HG02938 (cell line): Measurements from ENCODE around the gene RPS19.
"Not testable (repeated sequence)": the region's sequence is repeated elsewhere in the genome, so short reads cannot be mapped to it uniquely, and the experiment has no call there.

ENCODE experiments used
- ATAC-seq: cut with Tn5 transposase; IDR thresholded peaks from one replicate; pipeline ENCODE4 v1.9.1; 2021; ENCODE audit warnings: mild to moderate bottlenecking, moderate library complexity; ENCODE audit not compliant: unreplicated experiment

The RPS19 gene

GRCh38 chr19:41912899-41913537 lies 53.0 kb downstream of the RPS19 start:
- no peak for ATAC-seq

GRCh38 chr19:41913538-41914423 lies 53.7 kb downstream of the RPS19 start:
- ATAC-seq, result no peak

- ATAC-seq, result not testable (repeated sequence)
Measured at GRCh38 chr19:41914424-41914834, 54.4 kb downstream of the RPS19 start.

GRCh38 chr19:41915021-41915775 lies 55.1 kb downstream of the RPS19 start:
- no peak for ATAC-seq

- ATAC-seq, result no peak
Measured at GRCh38 chr19:41915776-41916414, 55.8 kb downstream of the RPS19 start.

DNA sequence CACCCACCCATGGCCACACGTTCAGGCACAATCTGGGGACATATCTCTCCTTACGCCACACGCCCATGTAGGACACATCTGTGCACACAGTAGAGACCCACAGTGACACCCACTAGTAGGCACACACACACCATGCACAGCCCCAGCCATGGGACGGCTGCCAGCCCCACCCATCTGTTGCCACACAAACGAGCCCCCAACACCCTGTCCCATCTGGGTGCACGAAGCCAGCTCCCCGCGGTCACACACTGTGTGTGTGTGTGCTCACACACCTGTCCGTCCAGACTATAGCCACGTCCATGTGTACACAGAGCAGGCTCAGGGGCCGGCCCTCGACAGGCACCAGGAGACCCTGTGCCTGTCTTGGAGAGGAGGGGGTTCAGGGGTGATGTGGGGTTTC lies 57.6 kb downstream of the RPS19 start:
- no peak for ATAC-seq

- no peak for ATAC-seq
Measured at GRCh38 chr19:41918095-41918494, 58.0 kb downstream of the RPS19 start.

DNA sequence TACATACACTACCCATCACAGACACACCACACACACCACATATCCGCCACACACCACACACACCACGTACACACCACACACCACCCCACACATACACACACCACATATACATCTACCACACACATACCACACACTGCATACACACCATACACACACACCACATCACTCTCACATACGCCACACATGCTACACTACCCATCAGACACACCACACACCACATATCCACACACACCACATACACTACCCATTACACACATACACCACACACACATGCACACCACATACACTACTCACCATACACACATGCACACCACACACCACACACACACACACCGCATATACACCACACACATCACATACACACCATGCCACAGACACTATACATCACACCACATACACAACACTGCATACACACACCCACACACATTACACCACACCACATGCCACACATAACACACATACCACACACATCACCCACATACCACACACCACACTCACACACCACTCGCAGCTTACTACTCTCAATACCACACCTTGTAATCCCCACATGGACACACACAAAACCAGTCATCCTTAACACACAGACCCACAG lies 58.7 kb downstream of the RPS19 start:
- ATAC-seq, result no peak

DNA sequence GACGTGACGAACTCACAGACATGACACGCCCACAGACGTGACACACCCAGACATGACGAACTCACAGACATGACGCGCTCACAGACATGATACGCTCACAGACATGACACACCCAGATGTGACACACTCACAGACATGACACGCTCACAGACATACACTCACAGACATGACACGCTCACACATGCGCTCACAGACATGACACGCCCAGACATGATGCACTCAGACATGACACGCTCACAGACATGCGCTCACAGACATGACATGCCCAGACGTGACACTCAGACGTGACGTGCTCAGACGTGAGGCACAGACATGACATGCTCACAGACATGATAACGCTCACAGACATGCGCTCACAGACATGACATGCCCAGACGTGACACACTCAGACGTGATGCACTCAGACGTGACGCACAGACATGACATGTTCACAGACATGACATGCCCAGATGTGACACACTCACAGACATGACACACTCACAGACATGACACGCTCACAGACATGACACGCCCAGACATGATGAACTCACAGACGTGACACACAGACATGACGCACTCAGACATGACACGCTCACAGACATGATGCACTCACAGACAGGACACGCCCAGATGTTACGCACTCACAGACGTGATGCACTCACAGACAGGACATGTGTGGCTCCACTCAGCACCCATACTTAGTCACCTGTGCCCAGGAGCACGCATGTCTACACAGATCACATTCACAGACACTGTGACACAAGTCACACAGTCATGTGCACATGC lies 60.1 kb downstream of the RPS19 start:
- no peak for ATAC-seq

DNA sequence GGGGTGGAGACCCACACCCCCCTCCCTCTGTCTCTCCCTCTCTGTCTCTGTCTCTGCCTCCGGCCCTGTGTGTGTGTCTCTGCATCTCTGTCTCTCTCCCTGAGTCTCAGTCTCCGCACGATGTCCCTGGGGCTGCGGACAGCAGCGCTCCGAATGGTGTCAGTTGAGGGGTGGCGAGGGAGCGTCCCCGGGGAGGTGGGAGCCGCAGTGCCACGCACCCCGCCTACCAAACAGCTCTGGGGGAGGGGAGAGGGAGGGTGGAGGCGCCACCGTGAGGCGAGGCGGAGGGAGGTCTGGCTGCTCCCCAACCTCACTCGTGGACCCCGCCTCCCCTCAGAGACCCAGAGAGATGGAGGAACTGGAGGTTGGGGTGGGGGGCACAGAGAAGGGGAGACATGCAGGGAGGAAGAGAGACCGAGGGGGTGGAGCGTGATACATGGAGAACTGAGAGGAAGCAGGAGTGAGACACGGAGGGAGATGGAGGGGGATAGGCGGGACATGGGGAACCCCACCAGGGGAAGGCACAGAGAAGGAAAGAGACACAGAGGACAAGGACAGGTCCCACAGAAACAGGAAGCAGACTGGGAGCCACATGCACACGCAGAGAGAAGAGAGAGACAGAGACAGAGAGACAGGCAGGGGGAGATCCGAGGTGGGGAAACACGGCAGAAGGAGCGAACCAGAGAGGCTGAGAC lies 61.0 kb downstream of the RPS19 start:
- no peak for ATAC-seq

GRCh38 chr19:41921577-41922576 lies 61.8 kb downstream of the RPS19 start:
- no peak for ATAC-seq
